ENCODE results near the gene YAE1. TPM values are rescaled to one million over a fixed set of nuclear protein-coding genes. Genes with fewer than 3 reads are reported as not detected.

YAE1 gene
- total and polyA plus RNA-seq, 4 experiments from 2014 or later: 13.1 to 27.5 (median 20.6) TPM

DNA sequence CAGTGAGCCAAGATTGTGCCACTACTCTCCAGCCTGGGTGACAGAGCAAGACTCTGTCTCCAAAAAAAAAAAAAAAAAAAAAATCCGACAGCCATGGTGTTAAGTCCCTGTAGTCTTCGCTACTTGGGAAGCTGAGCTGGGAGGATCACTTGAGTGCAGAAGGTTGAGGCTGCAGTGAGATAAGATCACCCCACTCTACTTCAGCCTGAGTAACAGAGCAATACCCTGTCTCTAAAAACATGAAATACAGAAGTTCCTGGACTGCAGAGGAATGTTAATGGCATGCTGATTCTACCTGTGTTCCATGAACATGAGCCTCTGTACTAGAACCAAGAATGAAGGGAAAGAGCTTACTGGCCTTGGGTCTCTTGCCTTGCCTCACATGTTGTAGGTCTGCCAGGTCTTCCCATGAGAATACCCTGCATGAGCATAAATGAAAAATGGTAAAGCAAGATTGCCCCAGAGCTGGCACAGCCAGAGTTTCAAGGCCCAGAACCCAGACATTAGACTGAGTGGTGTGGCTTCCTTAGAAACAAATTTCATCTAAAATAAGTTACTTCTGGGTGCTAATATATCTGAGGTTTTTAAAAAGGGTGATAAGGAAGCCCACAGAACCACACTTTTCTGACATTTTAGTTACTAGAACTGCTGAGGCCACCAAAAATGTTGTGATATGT lies 8.6 kb downstream of the YAE1 start:
- intact Hi-C loops (cut with micrococcal nuclease): no loop called here
- Histone ChIP-seq H3K4me3 (ENCODE audit: low read length in 2 of 2) (no peak overlapping the region), H3K27me3 (ENCODE audit: insufficient read depth, low read length) (no peaks in the 10 kb centered on the region), H3K27ac (ENCODE audit: low read depth, low read length) (no peak overlapping the region), H3K9me3 (ENCODE audit: control insufficient read depth in 1 of 2, low read length in 2 of 2) (no peaks in the 10 kb centered on the region), H3K4me1 (ENCODE audit: insufficient read depth, low read length) (no peaks in the 10 kb centered on the region), H3K36me3 (ENCODE audit: insufficient read depth, low read length) (peaks cover 12% of the 10 kb centered on the region)
- Mint-ChIP-seq H3K36me3 (peaks cover 10 to 20% of the 10 kb centered on the region in 2 donors), H3K4me3 (no peak overlapping the region), H3K9me3 (no peaks in the 10 kb centered on the region), H3K27ac (peak overlapping the region in 2 of 7 donors; percentile 7 to 45), H3K27me3 (no peaks in the 10 kb centered on the region), H3K4me1 (peaks cover 0 to 2% (median under 1%) of the 10 kb centered on the region in 4 donors)
- POLR2A ChIA-PET (ENCODE audit: partially characterized antibody): interaction anchor here (0.6 kb wide), 1 partner anchor 66 kb away, joined by 3 read pairs; no protein-coding TSS in a partner anchor
- DNase-seq: no peak
- CTCF ChIA-PET (ENCODE audit: partially characterized antibody): interaction anchor here (0.9 to 11.4 kb wide), 2 partner anchors 172 to 322 kb away, joined by 6 to 748 read pairs; no protein-coding TSS in a partner anchor

DNA sequence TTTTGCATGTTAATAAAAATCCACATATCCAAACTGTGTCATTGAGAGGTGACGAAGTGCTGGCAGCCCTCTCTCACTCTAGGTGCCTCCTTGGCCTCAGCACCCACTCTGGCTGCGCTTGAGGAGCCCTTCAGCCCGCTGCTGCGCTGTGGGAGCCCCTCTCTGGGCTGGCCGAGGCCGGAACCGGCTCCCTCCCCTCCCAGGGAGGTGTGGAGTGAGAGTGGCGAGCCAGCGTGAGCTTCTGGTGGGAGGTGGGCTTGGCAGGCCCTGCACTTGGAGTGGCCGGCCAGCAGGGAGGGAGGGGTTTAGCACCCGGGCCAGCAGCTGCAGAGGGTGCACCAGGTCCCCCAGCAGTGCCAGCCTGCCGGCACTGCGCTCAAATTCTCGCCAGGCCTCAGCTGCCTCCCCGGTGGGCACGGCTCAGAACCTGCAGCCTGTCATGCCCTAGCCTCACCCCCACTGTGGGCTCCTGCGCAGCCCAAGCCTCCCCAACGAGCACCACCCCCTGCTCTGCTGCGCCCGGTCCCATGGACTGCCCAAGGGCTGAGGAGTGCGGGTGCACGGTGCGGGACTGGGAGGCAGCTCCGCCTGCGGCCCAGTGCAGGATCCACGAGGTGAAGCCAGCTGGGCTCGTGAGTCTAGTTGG lies 11.1 kb downstream of the YAE1 start:
- H3K9me3 ChIP-seq (ENCODE audit: control insufficient read depth in 1 of 2, low read length in 2 of 2): no peaks in the 10 kb centered on the region
- peaks cover 5% of the 10 kb centered on the region for H3K36me3 ChIP-seq (ENCODE audit: insufficient read depth, low read length)
- Mint-ChIP-seq H3K27me3 (no peaks in the 10 kb centered on the region), H3K27ac (no peak overlapping the region), H3K4me3 (no peak overlapping the region), H3K36me3 (peaks cover 4 to 12% of the 10 kb centered on the region in 2 donors), H3K4me1 (peaks cover 0 to 6% (median 6%) of the 10 kb centered on the region in 4 donors), H3K9me3 (no peaks in the 10 kb centered on the region)
- H3K4me1 ChIP-seq (ENCODE audit: insufficient read depth, low read length): no peaks in the 10 kb centered on the region
- intact Hi-C loops (cut with micrococcal nuclease): no loop called here
- no peak overlapping the region for H3K27ac ChIP-seq (ENCODE audit: low read depth, low read length)
- H3K27me3 ChIP-seq (ENCODE audit: insufficient read depth, low read length): no peaks in the 10 kb centered on the region
- ChIA-PET POLR2A (ENCODE audit: partially characterized antibody) (interaction anchor here (1.0 to 2.3 kb wide), 4 partner anchors 11 to 168 kb away, joined by 3 to 5 read pairs (median 3); partner anchors contain the start of gene RALA), CTCF (ENCODE audit: partially characterized antibody) (interaction anchor here (1.1 to 11.4 kb wide), 9 partner anchors 10 to 475 kb away, joined by 3 to 748 read pairs (median 14); partner anchors contain the start of gene RALA)
- DNase-seq: no peak
- no peak overlapping the region for H3K4me3 ChIP-seq (ENCODE audit: low read length in 2 of 2)

DNA sequence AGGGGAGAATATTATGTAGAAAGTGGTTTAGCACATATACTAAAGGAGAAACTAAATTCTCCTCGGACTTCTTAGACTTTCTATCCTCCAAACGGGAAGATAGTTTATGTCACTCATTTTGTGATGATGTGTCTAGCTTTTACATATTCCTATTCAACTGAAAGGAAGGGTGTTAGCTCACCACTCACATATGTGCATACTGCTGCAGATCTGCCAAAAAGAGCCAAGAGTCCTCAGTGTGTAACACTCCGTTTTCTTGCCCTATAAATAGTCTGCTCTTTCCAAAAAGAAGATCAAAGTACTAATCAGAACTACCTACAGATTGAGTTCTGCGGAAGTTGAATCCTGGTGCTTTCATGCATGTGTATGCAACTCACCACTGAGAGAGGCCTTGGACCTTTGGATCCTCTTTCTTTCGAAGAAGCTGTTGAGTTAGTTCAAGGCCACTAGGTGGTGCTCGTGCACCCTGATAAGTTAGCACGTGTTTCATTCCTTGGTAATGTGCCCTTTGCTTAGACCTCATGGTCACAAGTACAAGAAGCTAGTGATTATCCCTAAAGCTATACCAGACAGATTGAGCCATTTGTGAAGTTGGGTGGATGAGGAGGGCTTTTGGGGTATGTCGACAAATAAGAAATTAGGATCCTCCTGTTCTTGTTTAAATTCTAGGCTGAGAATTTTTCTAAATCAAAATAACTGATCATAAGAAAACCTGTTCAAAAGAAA lies 14.1 kb downstream of the YAE1 start:
- peak overlapping the region in 6 of 7 donors; percentile 3 to 67 (median 31) for H3K27ac Mint-ChIP-seq
- Histone ChIP-seq H3K4me3 (ENCODE audit: low read length in 2 of 2) (no peak overlapping the region), H3K36me3 (ENCODE audit: insufficient read depth, low read length) (no peaks in the 10 kb centered on the region), H3K4me1 (ENCODE audit: insufficient read depth, low read length) (no peaks in the 10 kb centered on the region), H3K9me3 (ENCODE audit: control insufficient read depth in 1 of 2, low read length in 2 of 2) (no peaks in the 10 kb centered on the region), H3K27ac (ENCODE audit: low read depth, low read length) (no peak overlapping the region), H3K27me3 (ENCODE audit: insufficient read depth, low read length) (no peaks in the 10 kb centered on the region)
- POLR2A ChIA-PET (ENCODE audit: partially characterized antibody): interaction anchor here (0.5 to 3.4 kb wide), 13 partner anchors 9 to 1403 kb away, joined by 3 to 34 read pairs (median 4); partner anchors contain the start of gene RALA
- no peaks in the 10 kb centered on the region for H3K9me3 Mint-ChIP-seq
- DNase-seq: peak; percentile 69 to 78 (median 73)
- no peaks in the 10 kb centered on the region for H3K36me3 Mint-ChIP-seq
- CTCF ChIA-PET (ENCODE audit: partially characterized antibody): interaction anchor here (0.6 to 11.4 kb wide), 44 partner anchors 9 to 474 kb away, joined by 3 to 748 read pairs (median 6); partner anchors contain the start of genes RALA and YAE1
- intact Hi-C loops (cut with micrococcal nuclease): loop anchor here (1.0 to 5.0 kb wide), 8 partner anchors 9 to 472 kb away; partner anchors contain the start of genes CDK13 and RALA
- no peak overlapping the region for H3K4me3 Mint-ChIP-seq
- no peaks in the 10 kb centered on the region for H3K27me3 Mint-ChIP-seq
- H3K4me1 Mint-ChIP-seq: peaks cover 0 to 6% (median 6%) of the 10 kb centered on the region in 4 donors

DNA sequence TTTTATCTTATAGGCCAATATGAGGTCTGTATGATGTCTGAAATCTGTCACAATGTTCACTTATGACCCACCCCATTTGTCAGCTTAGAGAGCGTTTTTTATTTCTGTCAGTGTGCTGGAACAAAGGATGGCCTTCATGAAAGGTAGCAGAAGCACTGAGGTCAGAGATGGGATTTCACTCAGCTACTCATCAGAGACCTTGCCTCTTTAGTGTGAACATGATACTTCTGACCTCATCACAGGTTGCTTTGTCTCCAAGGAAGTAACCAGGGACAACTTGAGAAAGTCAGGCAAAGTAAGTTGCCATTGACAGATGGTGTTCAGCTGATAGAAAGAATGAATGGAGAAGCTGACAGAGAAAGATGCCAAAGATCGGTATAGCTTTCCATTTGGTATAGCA lies 16.3 kb downstream of the YAE1 start:
- no peaks in the 10 kb centered on the region for H3K4me1 ChIP-seq (ENCODE audit: insufficient read depth, low read length)
- no peaks in the 10 kb centered on the region for H3K27me3 ChIP-seq (ENCODE audit: insufficient read depth, low read length)
- DNase-seq: no peak
- intact Hi-C loops (cut with micrococcal nuclease): loop anchor here (5.0 kb wide), 3 partner anchors 315 to 470 kb away; partner anchors contain the start of gene CDK13
- no peak overlapping the region for H3K27ac ChIP-seq (ENCODE audit: low read depth, low read length)
- H3K9me3 ChIP-seq (ENCODE audit: control insufficient read depth in 1 of 2, low read length in 2 of 2): no peaks in the 10 kb centered on the region
- Mint-ChIP-seq H3K4me3 (no peak overlapping the region), H3K27ac (no peak overlapping the region), H3K27me3 (no peaks in the 10 kb centered on the region), H3K36me3 (no peaks in the 10 kb centered on the region), H3K9me3 (no peaks in the 10 kb centered on the region), H3K4me1 (peaks cover 0 to 9% (median 6%) of the 10 kb centered on the region in 4 donors)
- H3K4me3 ChIP-seq (ENCODE audit: low read length in 2 of 2): no peak overlapping the region
- CTCF ChIA-PET (ENCODE audit: partially characterized antibody): interaction anchor here (4.0 to 11.4 kb wide), 5 partner anchors 7 to 164 kb away, joined by 24 to 748 read pairs (median 65); partner anchors contain the start of gene RALA
- POLR2A ChIA-PET (ENCODE audit: partially characterized antibody): interaction anchor here (3.4 kb wide), 1 partner anchor 165 kb away, joined by 34 read pairs; no protein-coding TSS in a partner anchor
- no peaks in the 10 kb centered on the region for H3K36me3 ChIP-seq (ENCODE audit: insufficient read depth, low read length)

DNA sequence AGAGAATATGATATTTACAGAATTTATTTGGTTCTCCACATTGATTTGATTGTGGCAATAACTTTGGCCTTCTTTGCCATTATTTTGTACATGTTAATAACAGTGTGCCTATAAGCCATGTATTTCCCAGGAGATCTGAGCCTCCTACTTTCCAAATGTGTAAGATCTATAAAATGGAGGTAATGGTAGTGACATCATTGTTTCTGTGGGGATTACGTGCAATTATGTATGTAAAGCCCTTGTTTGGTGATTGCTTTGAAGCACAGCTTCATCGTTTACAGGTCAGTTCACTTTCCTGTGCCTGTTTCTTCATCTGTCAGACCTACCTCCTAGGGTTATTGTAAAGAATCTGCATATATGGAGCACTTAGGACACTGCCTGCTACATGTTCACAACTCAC lies 17.3 kb downstream of the YAE1 start:
- Mint-ChIP-seq H3K4me3 (no peak overlapping the region), H3K27me3 (no peaks in the 10 kb centered on the region), H3K36me3 (no peaks in the 10 kb centered on the region), H3K27ac (peak overlapping the region in 1 of 7 donors; percentile 14), H3K9me3 (no peaks in the 10 kb centered on the region), H3K4me1 (peaks cover 0 to 18% (median 6%) of the 10 kb centered on the region in 4 donors)
- H3K36me3 ChIP-seq (ENCODE audit: insufficient read depth, low read length): no peaks in the 10 kb centered on the region
- no peak overlapping the region for H3K4me3 ChIP-seq (ENCODE audit: low read length in 2 of 2)
- intact Hi-C loops (cut with micrococcal nuclease): loop anchor here (5.0 kb wide), 3 partner anchors 314 to 469 kb away; partner anchors contain the start of gene CDK13
- no peaks in the 10 kb centered on the region for H3K27me3 ChIP-seq (ENCODE audit: insufficient read depth, low read length)
- H3K27ac ChIP-seq (ENCODE audit: low read depth, low read length): no peak overlapping the region
- CTCF ChIA-PET (ENCODE audit: partially characterized antibody): interaction anchor here (0.7 to 11.4 kb wide), 3 partner anchors 151 to 163 kb away, joined by 3 to 748 read pairs (median 3); no protein-coding TSS in a partner anchor
- no peaks in the 10 kb centered on the region for H3K9me3 ChIP-seq (ENCODE audit: control insufficient read depth in 1 of 2, low read length in 2 of 2)
- DNase-seq: no peak
- peaks cover 3% of the 10 kb centered on the region for H3K4me1 ChIP-seq (ENCODE audit: insufficient read depth, low read length)
- POLR2A ChIA-PET (ENCODE audit: partially characterized antibody): no interaction called here

DNA sequence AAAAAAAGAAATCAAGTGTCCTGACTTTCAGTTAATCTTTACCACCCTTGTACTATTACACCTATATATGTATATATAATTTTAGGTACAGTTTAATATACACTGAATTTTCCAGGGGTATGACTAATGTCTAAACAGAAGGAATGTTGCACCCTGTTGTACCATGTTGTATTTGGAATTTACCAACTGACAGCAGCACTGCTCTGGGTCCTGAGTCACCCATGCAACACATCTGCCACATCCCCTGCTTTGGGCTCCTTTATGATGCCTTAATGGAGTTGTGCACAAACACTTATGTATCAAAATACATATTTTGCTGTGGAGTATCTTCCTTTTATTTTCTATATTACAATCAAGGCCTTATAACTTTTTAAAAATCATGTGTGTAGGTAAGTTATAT lies 21.2 kb downstream of the YAE1 start:
- H3K27me3 Mint-ChIP-seq: no peaks in the 10 kb centered on the region
- Histone ChIP-seq H3K36me3 (ENCODE audit: insufficient read depth, low read length) (no peaks in the 10 kb centered on the region), H3K27me3 (ENCODE audit: insufficient read depth, low read length) (no peaks in the 10 kb centered on the region), H3K4me3 (ENCODE audit: low read length in 2 of 2) (no peak overlapping the region), H3K4me1 (ENCODE audit: insufficient read depth, low read length) (peaks cover 30% of the 10 kb centered on the region), H3K27ac (ENCODE audit: low read depth, low read length) (no peak overlapping the region), H3K9me3 (ENCODE audit: control insufficient read depth in 1 of 2, low read length in 2 of 2) (no peaks in the 10 kb centered on the region)
- H3K9me3 Mint-ChIP-seq: no peaks in the 10 kb centered on the region
- peaks cover 12 to 42% (median 15%) of the 10 kb centered on the region in 4 donors for H3K4me1 Mint-ChIP-seq
- no peaks in the 10 kb centered on the region for H3K36me3 Mint-ChIP-seq
- no peak for DNase-seq
- ChIA-PET POLR2A (ENCODE audit: partially characterized antibody) (interaction anchor here (1.0 kb wide), 1 partner anchor 36 kb away, joined by 3 read pairs; the partner anchor contains the start of gene RALA), CTCF (ENCODE audit: partially characterized antibody) (interaction anchor here (1.7 to 3.5 kb wide), 4 partner anchors 7 to 161 kb away, joined by 3 to 51 read pairs (median 15); no protein-coding TSS in a partner anchor)
- H3K27ac Mint-ChIP-seq: peak overlapping the region in 2 of 7 donors; percentile 17 to 29
- intact Hi-C loops (cut with micrococcal nuclease): no loop called here
- H3K4me3 Mint-ChIP-seq: no peak overlapping the region
